ENCODE measurements around the gene SLA2. TPM values are rescaled to one million over a fixed set of nuclear protein-coding genes. Genes with fewer than 3 reads are reported as not detected.

SLA2 gene
- polyA plus RNA-seq, 1 donor from 2014 or later, result 0.33 TPM

- Histone ChIP-seq H3K27ac (ENCODE audit: low read length) (no peak overlapping the region), H3K36me3 (ENCODE audit: insufficient read depth, low read length) (no peaks in the 10 kb centered on the region), H3K27me3 (ENCODE audit: insufficient read depth, low read depth, low read length) (no peaks in the 10 kb centered on the region), H4K20me1 (ENCODE audit: insufficient read depth) (no peaks in the 10 kb centered on the region), H2AFZ (ENCODE audit: low read depth, low read length) (no peak overlapping the region), H3F3A (ENCODE audit: insufficient read depth, low read length, poor library complexity, severe bottlenecking) (no peaks in the 10 kb centered on the region), H3K9me3 (ENCODE audit: low read length) (no peaks in the 10 kb centered on the region), H3K4me2 (ENCODE audit: low read length) (no peak overlapping the region), H3K9me2 (ENCODE audit: insufficient read depth, low read length) (no peaks in the 10 kb centered on the region), H3K79me2 (replicated peaks; ENCODE audit: insufficient read depth, low read length) (no peaks in the 10 kb centered on the region), H3K9ac (ENCODE audit: low read length) (no peak overlapping the region), H3K4me3 (ENCODE audit: low read length) (no peak overlapping the region)
- no peak for TF ChIP-seq EP300 (conservative IDR thresholded peaks at IDR 0.05; ENCODE audit: poor library complexity, severe bottlenecking)
- no peak for TF ChIP-seq TAF1 (IDR thresholded peaks at IDR 0.05; ENCODE audit: low read depth)
- no peak for TF ChIP-seq EZH2 (IDR thresholded peaks at IDR 0.05; ENCODE audit: borderline replicate concordance, insufficient read depth, low read length, poor library complexity, severe bottlenecking)
- TF ChIP-seq CTCF (IDR thresholded peaks at IDR 0.05; ENCODE audit: poor library complexity, severe bottlenecking), result no peak
- TF ChIP-seq POLR2AphosphoS5 (IDR thresholded peaks at IDR 0.05), result no peak
- TF ChIP-seq RAD21 (conservative IDR thresholded peaks at IDR 0.05), result no peak
- TF ChIP-seq SMC3 (conservative IDR thresholded peaks at IDR 0.05; ENCODE audit: poor library complexity), result no peak
- no peak for TF ChIP-seq MXI1 (conservative IDR thresholded peaks at IDR 0.05; ENCODE audit: poor library complexity, severe bottlenecking)
- TF ChIP-seq REST (IDR thresholded peaks at IDR 0.05; ENCODE audit: borderline replicate concordance), result no peak
These were observed 643 bp downstream of the SLA2 start for GRCh38 chr20:36645353-36645752.

DNA sequence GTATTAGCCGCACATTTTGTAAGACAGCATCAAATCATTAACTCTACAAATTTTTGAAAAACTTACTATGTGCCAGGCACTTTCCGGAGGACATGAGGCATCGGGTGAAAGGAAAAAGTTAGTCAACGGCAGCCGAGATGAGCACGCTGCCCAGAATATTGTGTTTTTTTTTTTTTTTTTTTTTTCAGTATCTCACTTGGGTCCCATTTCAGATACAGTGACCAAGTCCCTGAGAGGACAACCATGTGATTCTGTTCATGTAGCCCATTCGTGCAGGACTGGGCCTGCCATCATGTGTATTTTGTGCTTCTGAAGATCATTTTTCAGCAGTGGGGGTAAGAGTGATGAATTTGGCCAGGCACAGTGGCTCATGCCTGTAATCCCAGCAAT, 1.3 kb downstream of the SLA2 start:
- Histone ChIP-seq H3F3A (ENCODE audit: insufficient read depth, low read length, poor library complexity, severe bottlenecking) (no peaks in the 10 kb centered on the region), H3K27me3 (ENCODE audit: insufficient read depth, low read depth, low read length) (no peaks in the 10 kb centered on the region), H3K9ac (ENCODE audit: low read length) (no peak overlapping the region), H3K27ac (ENCODE audit: low read length) (no peak overlapping the region), H4K20me1 (ENCODE audit: insufficient read depth) (no peaks in the 10 kb centered on the region), H2AFZ (ENCODE audit: low read depth, low read length) (no peak overlapping the region), H3K9me2 (ENCODE audit: insufficient read depth, low read length) (no peaks in the 10 kb centered on the region), H3K9me3 (ENCODE audit: low read length) (no peaks in the 10 kb centered on the region), H3K36me3 (ENCODE audit: insufficient read depth, low read length) (no peaks in the 10 kb centered on the region), H3K4me2 (ENCODE audit: low read length) (no peak overlapping the region), H3K79me2 (replicated peaks; ENCODE audit: insufficient read depth, low read length) (no peaks in the 10 kb centered on the region), H3K4me3 (ENCODE audit: low read length) (no peak overlapping the region)
- no peak for TF ChIP-seq REST (IDR thresholded peaks at IDR 0.05; ENCODE audit: borderline replicate concordance)
- no peak for TF ChIP-seq CTCF (IDR thresholded peaks at IDR 0.05; ENCODE audit: poor library complexity, severe bottlenecking)
- TF ChIP-seq TAF1 (IDR thresholded peaks at IDR 0.05; ENCODE audit: low read depth), result no peak
- no peak for TF ChIP-seq RAD21 (conservative IDR thresholded peaks at IDR 0.05)
- no peak for TF ChIP-seq POLR2AphosphoS5 (IDR thresholded peaks at IDR 0.05)
- TF ChIP-seq SMC3 (conservative IDR thresholded peaks at IDR 0.05; ENCODE audit: poor library complexity), result no peak
- no peak for TF ChIP-seq EZH2 (IDR thresholded peaks at IDR 0.05; ENCODE audit: borderline replicate concordance, insufficient read depth, low read length, poor library complexity, severe bottlenecking)

All from neural cell (in vitro differentiated cells).